Uterus (tissue), 2 donors: ENCODE measurements around the gene GPR68.

Experiments
- POLR2A ChIP-seq, 2 donors: fragments of 450-650 bp; IDR thresholded peaks; one replicate each; pipeline ENCODE4 v1.6.1; 2016; ENCODE audit warnings: antibody characterized with exemption in 2 of 2, mild to moderate bottlenecking in 1 of 2, moderate library complexity in 1 of 2
- TF ChIP-seq, protein P1 (sequence below), 4 experiments: fragments of 200-600 bp in 2 of 4; fragments of 450-650 bp in 2 of 4; sonication (generic) in 2 of 4; IDR thresholded peaks; one replicate each; pipeline ENCODE4 v1.5.1; 2016 to 2019; ENCODE audit warnings: antibody characterized with exemption in 4 of 4, mild to moderate bottlenecking in 2 of 4, moderate library complexity in 1 of 4

DNA sequence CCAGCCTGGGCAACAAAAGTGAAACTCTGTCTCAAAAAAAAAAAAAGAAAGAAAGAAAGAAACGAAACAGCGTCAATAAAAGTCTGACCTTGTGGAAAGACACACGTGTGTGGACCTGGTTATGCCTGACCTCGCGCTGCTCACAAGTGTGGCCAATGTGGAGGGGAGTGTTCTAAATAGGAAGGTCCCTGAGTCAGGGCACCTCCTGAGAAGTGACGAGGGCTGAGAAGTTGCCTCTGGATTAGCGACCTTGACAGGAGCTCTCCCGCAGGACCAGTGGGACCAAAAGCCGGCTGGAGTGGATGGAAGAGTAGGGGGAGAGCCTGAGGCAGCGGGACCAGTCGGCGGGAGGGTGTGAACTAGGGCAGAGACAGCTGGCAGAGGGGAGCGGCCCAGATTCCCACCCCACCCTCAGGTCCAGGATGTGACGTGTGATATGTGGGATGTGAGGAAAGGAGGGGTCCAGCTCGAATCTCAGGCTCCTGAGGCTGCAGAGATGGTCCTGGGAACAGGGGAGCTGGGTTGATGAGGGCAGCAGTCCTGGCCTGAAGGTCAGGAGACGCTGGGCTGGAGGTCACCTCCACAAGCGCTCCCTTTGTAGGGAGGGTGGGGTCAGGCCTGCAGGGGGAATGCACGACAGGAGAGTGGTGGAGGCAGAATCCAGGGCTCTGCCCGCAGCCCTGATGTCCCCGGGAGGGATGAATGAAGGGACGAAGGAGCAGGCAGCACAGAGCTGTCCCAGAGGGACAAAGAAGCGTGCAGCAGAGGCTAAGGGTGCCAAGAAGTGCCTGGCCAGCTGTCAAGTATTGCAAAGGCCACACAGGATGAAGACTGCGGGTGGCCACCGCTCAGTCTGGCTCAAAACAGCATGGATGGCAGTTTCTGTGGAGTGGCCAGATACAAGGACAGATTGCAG, 24.8 kb upstream of the GPR68 start:
- TF ChIP-seq, protein P1, sequence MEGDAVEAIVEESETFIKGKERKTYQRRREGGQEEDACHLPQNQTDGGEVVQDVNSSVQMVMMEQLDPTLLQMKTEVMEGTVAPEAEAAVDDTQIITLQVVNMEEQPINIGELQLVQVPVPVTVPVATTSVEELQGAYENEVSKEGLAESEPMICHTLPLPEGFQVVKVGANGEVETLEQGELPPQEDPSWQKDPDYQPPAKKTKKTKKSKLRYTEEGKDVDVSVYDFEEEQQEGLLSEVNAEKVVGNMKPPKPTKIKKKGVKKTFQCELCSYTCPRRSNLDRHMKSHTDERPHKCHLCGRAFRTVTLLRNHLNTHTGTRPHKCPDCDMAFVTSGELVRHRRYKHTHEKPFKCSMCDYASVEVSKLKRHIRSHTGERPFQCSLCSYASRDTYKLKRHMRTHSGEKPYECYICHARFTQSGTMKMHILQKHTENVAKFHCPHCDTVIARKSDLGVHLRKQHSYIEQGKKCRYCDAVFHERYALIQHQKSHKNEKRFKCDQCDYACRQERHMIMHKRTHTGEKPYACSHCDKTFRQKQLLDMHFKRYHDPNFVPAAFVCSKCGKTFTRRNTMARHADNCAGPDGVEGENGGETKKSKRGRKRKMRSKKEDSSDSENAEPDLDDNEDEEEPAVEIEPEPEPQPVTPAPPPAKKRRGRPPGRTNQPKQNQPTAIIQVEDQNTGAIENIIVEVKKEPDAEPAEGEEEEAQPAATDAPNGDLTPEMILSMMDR (IDR thresholded peaks at IDR 0.05), result no peak
- no peak for TF ChIP-seq POLR2A (IDR thresholded peaks at IDR 0.05)
